ENCODE results near the gene PDSS2. TPM values are rescaled to one million over a fixed set of nuclear protein-coding genes. Genes with fewer than 3 reads are reported as not detected.

Gene PDSS2
- total and polyA plus RNA-seq, 2 of the 8 experiments (the other 6 are each of a cell fraction or from before 2014, with no cell fraction given) = 10.7 to 16.1 TPM

DNA sequence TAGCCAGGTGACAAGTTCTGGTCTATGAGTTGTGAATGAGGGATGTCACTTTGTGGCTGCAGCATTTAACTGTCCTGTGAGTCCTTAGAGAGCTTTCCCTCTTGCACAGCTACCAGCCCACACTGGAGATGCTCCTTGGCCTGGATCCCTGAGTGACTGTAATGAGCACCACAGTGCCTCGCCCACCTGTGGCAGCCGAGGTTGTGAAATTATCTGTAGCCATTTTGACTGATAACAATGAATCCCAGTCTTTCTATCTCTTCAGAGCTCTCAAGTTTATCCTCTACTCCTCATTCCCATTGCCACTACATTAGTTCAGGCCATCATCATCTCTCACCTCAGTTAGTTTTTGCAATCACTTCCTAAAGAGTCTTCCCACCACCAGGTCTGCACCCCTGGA is 302.7 kb downstream of the PDSS2 start (continued):
- TF ChIP-seq SIRT6 (IDR thresholded peaks at IDR 0.05; ENCODE audit: low read length) = no peak
- TF ChIP-seq YY1 (IDR thresholded peaks at IDR 0.05; ENCODE audit: low read depth, low read length) = no peak
- TF ChIP-seq SUZ12 (IDR thresholded peaks at IDR 0.05; ENCODE audit: low read length) = no peak
- no peak for TF ChIP-seq BACH1 (IDR thresholded peaks at IDR 0.05; ENCODE audit: low read length)
- TF ChIP-seq KDM4A (IDR thresholded peaks at IDR 0.05; ENCODE audit: low read depth, low read length, severe bottlenecking) = no peak
